ENCODE data around the gene OR2A5.
"Not testable (repeated sequence)": the region's sequence is repeated elsewhere in the genome, so short reads cannot be mapped to it uniquely, and the experiment has no call there.

OR2A5 gene

DNA sequence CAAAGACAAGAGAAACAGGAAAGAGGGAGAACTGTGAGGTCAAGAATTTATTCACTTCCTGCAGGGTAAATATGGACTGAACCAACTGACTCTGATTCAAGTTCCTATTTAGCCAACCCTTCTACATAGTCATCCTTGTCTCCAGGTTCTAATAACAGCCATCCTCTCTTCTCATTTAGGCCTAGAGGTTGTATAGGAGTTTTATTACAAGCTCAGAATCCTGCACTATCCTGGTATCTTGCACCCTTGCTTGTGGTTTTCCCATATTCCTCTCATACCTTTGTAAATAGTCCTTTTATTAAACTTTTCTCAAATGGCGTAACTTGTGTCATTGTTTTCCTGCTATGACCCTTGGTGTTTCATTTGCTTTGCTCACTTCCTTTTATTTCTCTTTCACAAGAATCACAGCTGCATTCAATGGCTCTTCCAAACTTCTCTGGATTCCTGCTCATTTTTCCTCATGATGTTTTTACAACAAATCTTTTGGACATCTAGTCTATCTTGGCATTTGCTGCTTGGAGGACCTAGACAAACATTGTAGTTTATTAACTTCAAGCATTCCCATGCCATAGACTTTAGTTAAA, 12.4 kb upstream of the OR2A5 start:
- FAIRE-seq, result no peak
- no peak for DNase-seq (ENCODE audit: insufficient read length)
- TF ChIP-seq POLR2A (IDR thresholded peaks at IDR 0.05; ENCODE audit: low read depth, low read length), result no peak
- TF ChIP-seq POLR2AphosphoS5 (IDR thresholded peaks at IDR 0.05; ENCODE audit: low read depth, low read length), result no peak
- TF ChIP-seq TAF1 (IDR thresholded peaks at IDR 0.05; ENCODE audit: borderline replicate concordance, low read depth, low read length), result no peak

DNA sequence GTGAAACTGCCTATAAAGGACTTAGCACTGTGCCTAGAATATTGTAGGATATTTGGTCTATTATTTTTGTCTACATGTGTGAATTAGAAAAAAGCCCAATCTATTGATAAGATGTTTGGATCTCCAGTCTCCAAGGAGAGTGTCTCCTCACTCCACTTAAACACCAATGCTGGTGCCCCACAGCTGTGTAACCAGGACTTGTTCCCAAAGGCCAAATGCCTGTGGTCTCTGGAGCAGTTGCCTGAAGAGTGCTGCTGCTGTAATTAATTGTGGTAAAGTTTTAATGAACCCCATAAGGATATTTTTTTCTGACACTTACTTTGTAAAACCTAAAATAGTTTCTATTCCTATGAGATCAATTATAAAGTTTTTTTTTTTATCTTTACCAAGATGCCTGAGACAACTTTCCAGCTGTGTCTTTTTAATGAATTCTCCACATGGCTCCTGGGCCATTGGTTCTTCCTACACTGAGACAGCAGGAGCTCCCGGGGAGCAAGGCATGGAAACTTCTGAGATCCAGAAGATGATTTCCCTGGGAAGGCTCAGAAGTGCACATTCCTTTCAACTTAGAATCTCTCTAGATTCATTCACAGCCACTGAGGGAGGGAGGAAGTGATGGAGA, 11.2 kb upstream of the OR2A5 start:
- FAIRE-seq (no peak), DNase-seq (ENCODE audit: insufficient read length) (no peak)
- TF ChIP-seq POLR2A (IDR thresholded peaks at IDR 0.05; ENCODE audit: low read depth, low read length) (no peak), TAF1 (IDR thresholded peaks at IDR 0.05; ENCODE audit: borderline replicate concordance, low read depth, low read length) (no peak), POLR2AphosphoS5 (IDR thresholded peaks at IDR 0.05; ENCODE audit: low read depth, low read length) (no peak)

DNA sequence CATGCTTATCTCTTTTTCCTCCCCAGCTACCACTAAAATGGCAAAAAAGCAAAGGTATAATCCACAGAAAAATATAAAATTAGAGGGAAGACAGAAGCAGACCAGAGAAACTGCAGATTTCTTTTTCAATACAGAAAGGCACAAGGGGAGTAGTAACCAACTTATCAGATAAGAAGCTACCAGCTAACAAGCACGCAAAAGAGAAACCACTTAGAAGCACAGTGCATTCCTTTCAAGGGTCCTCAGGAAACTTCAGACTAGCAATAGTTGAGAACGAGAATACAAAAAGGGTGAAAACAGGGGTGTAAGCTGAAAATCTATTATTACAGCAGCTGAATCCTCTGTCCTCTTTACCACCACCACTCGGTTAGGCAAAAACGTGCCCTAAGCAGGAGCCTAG, 9.9 kb upstream of the OR2A5 start:
- FAIRE-seq, result no peak
- TF ChIP-seq POLR2AphosphoS5 (IDR thresholded peaks at IDR 0.05; ENCODE audit: low read depth, low read length), result no peak
- no peak for TF ChIP-seq TAF1 (IDR thresholded peaks at IDR 0.05; ENCODE audit: borderline replicate concordance, low read depth, low read length)
- no peak for TF ChIP-seq POLR2A (IDR thresholded peaks at IDR 0.05; ENCODE audit: low read depth, low read length)
- DNase-seq (ENCODE audit: insufficient read length), result no peak

DNA sequence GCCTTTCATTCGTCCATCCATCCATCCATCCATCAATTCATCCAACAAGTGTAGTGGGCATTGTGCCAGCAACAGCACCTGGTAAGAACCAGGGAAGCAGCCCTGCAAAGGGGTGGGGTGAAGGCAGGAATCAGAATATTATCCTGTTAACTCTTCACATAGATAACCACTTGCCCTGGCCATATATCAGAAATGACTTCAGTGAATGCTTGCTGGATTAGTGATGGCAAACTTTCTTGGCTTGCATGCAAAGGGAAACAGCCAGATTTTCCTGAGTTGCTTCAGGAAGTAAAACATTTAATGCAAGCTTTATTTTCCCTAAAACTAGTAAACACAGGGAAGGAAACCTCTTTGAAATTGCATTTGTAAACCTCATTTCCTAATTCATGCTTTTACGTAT, 743 bp downstream of the OR2A5 start:
- DNase-seq (ENCODE audit: insufficient read length), result no peak
- TF ChIP-seq POLR2AphosphoS5 (IDR thresholded peaks at IDR 0.05; ENCODE audit: low read depth, low read length) (no peak), TAF1 (IDR thresholded peaks at IDR 0.05; ENCODE audit: borderline replicate concordance, low read depth, low read length) (no peak)
- FAIRE-seq, result no peak

DNA sequence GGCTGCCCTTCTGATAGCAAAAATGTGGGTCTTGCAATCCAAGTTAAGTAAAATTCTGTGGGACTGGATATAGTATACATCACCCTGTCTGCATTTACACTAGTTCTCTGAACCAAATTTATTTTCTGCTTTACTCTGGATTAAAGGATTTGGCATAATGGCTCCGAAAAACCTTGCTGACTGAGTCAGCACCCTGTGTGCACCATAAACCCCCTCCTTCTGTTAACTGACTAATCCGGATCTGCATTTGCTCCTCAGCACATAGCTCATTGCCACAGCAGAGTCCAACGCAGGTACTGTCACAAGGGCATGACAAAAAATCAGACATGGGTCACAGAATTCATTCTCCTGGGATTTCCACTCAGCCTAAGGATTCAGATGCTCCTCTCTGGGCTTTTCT, 1.3 kb downstream of the OR2A5 start:
- DNase-seq (ENCODE audit: insufficient read length) (no peak), FAIRE-seq (no peak)
- TF ChIP-seq TAF1 (IDR thresholded peaks at IDR 0.05; ENCODE audit: borderline replicate concordance, low read depth, low read length), result no peak
- TF ChIP-seq POLR2A (IDR thresholded peaks at IDR 0.05; ENCODE audit: low read depth, low read length), result no peak
- no peak for TF ChIP-seq POLR2AphosphoS5 (IDR thresholded peaks at IDR 0.05; ENCODE audit: low read depth, low read length)

DNA sequence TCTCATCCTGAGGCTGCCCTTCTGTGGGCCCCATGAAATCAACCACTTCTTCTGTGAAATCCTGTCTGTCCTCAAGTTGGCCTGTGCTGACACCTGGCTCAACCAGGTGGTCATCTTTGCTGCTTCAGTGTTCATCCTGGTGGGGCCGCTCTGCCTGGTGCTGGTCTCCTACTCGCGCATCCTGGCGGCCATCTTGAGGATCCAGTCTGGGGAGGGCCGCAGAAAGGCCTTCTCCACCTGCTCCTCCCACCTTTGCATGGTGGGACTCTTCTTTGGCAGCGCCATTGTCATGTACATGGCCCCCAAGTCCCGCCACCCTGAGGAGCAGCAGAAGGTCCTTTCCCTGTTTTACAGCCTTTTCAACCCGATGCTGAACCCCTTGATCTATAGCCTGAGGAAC, 2.1 kb downstream of the OR2A5 start:
- DNase-seq (ENCODE audit: insufficient read length); FAIRE-seq: not testable (repeated sequence)

DNA sequence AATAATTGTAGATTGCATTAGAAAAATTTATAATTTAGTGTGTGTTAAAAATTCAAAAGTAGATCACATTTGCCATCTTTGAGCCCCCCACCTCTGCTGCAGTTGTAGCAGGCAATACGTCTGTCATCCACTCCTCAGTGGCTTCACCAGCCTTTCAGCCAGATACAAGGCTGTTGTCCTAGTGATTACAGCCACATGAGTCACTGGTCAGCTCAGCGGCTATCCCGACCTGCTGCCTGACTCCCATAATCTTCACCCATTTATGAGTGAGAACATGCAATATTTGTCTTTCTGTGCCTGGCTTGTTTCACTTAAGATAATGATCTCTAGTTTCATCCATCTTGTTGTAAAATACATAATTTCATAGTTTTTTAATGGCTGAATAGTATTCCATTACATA, 9.2 kb downstream of the OR2A5 start:
- DNase-seq (ENCODE audit: insufficient read length), result no peak
- FAIRE-seq, result no peak
- no peak for TF ChIP-seq TAF1 (IDR thresholded peaks at IDR 0.05; ENCODE audit: borderline replicate concordance, low read depth, low read length)
- TF ChIP-seq POLR2A (IDR thresholded peaks at IDR 0.05; ENCODE audit: low read depth, low read length), result no peak
- no peak for TF ChIP-seq POLR2AphosphoS5 (IDR thresholded peaks at IDR 0.05; ENCODE audit: low read depth, low read length)

DNA sequence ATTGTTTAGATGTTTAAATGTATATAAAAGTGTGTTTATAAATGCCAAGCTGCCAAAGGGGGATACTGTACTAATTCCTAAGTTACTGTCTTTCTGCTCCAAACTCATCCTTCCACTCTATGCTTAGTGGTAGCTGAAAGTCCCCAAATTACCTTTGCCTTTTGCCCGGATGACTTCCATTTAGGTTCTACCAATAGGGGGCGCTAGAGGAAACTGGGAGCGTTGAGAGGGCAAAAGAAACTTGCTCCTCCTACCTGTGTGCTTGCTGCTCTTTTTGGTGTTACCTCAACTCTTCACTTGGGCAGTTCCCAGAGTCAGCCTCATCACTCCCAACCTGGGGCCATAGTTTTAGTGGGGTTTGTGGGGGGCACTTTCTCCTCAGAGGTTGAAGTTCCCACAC, 15.0 kb downstream of the OR2A5 start:
- DNase-seq (ENCODE audit: insufficient read length) (no peak), FAIRE-seq (no peak)
- no peak for TF ChIP-seq TAF1 (IDR thresholded peaks at IDR 0.05; ENCODE audit: borderline replicate concordance, low read depth, low read length)

DNA sequence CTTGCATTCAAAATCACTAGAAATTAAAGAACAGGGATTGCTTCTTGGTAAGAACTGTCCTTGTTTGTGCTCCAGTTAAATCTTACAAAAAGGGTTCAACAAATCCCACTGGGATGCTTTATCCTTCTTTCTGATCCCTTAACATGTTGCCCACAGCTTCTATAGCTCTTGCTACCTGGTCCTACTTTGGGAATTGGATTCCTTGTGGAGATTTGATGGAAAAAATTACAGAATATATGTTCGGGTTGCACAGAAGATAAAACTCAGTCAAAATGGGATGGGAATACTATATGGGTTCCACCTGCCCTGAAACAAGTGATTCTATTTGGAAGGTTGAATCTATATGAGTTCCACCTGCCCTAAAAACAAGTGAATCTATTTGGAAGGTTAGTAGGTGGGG, 20.8 kb downstream of the OR2A5 start, which contains the start of gene OR2A25:
OR2A25 (plus strand) TSS at position 301 of the 400 bp plus-strand sequence. CDS start 4,409 bp downstream, outside the sequence.
- FAIRE-seq (no peak), DNase-seq (ENCODE audit: insufficient read length) (no peak)
- no peak for TF ChIP-seq TAF1 (IDR thresholded peaks at IDR 0.05; ENCODE audit: borderline replicate concordance, low read depth, low read length)
- no peak for TF ChIP-seq POLR2AphosphoS5 (IDR thresholded peaks at IDR 0.05; ENCODE audit: low read depth, low read length)
- no peak for TF ChIP-seq POLR2A (IDR thresholded peaks at IDR 0.05; ENCODE audit: low read depth, low read length)

DNA sequence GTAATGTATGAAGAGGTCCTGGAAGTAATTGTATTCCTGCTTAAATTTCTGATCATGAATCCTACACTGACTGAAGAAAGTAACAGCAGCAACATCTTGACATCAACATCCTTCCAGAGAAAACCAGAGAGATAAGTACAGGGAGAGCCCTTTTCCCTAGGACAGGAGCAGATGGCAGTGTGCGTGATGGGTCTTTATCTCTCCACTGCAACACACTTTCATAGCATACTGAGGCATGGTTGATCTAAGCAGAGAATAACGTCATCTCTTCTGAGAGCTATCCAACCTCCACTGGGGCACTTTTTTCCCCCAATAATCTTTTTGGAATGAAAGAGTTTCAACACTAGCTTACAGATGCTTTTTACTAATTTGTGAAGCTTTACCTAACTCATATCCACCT, 21.2 kb downstream of the OR2A5 start:
- DNase-seq (ENCODE audit: insufficient read length), result no peak
- no peak for FAIRE-seq
- no peak for TF ChIP-seq TAF1 (IDR thresholded peaks at IDR 0.05; ENCODE audit: borderline replicate concordance, low read depth, low read length)
- TF ChIP-seq POLR2AphosphoS5 (IDR thresholded peaks at IDR 0.05; ENCODE audit: low read depth, low read length), result no peak
- no peak for TF ChIP-seq POLR2A (IDR thresholded peaks at IDR 0.05; ENCODE audit: low read depth, low read length)

DNA sequence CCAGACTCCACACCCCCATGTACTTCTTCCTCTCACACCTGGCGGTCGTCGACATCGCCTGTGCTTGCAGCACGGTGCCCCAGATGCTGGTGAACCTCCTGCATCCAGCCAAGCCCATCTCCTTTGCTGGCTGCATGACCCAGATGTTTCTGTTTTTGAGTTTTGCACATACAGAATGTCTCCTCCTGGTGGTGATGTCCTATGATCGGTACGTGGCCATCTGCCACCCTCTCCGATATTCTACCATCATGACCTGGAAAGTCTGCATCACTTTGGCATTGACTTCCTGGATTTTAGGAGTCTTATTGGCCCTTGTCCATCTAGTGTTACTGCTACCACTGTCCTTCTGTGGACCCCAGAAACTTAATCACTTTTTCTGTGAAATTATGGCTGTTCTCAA, 25.6 kb downstream of the OR2A5 start:
- no peak for FAIRE-seq
- TF ChIP-seq TAF1 (IDR thresholded peaks at IDR 0.05; ENCODE audit: borderline replicate concordance, low read depth, low read length) (no peak), POLR2A (IDR thresholded peaks at IDR 0.05; ENCODE audit: low read depth, low read length) (no peak), POLR2AphosphoS5 (IDR thresholded peaks at IDR 0.05; ENCODE audit: low read depth, low read length) (no peak)
- no peak for DNase-seq (ENCODE audit: insufficient read length)

DNA sequence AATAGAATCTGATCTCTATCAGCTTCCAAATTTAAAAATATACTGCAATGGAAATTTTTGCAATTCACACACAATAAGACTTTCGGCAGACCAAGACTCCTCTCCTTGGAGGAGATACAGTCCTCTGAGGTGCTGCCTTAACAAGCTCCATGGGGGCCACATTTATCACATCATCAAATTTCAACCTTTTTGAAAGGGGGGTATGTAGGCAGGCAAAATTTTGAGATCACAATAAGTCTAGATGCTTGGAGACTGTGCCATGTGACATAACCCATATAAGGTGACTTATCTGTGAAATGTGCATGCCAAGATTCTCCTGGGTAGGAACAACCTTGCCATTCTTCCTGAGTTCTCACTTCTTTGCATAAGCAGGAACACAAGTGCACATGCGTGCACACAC, 37.2 kb downstream of the OR2A5 start, which contains the start of gene OR2A12:
OR2A12 (plus strand) TSS at position 301 of the 400 bp plus-strand sequence. CDS start 8,830 bp downstream, outside the sequence.
- TF ChIP-seq POLR2A (IDR thresholded peaks at IDR 0.05; ENCODE audit: low read depth, low read length), result no peak
- no peak for TF ChIP-seq POLR2AphosphoS5 (IDR thresholded peaks at IDR 0.05; ENCODE audit: low read depth, low read length)
- no peak for TF ChIP-seq TAF1 (IDR thresholded peaks at IDR 0.05; ENCODE audit: borderline replicate concordance, low read depth, low read length)
- FAIRE-seq (no peak), DNase-seq (ENCODE audit: insufficient read length) (no peak)
